Measurements from ENCODE around the gene NFIA. TPM values are rescaled to one million over a fixed set of nuclear protein-coding genes. Genes with fewer than 3 reads are reported as not detected.

Gene NFIA
- total RNA-seq, 1 donor from 2014 or later, result 1.2 TPM

- no peaks in the 10 kb centered on the region for H3K9me3 Mint-ChIP-seq (ENCODE audit: low read depth)
- TF ChIP-seq CTCF (IDR thresholded peaks at IDR 0.05; ENCODE audit: unreplicated experiment), result no peak
- H3K4me3 Mint-ChIP-seq (ENCODE audit: low read depth), result no peak overlapping the region
- peaks cover 10% of the 10 kb centered on the region for H3K4me1 Mint-ChIP-seq (ENCODE audit: low read depth)
- no peak overlapping the region for H3K27ac Mint-ChIP-seq
- DNase-seq (ENCODE audit: low spot score, unreplicated experiment), result no peak
- peaks cover 13% of the 10 kb centered on the region for H3K27me3 Mint-ChIP-seq
- H3K36me3 Mint-ChIP-seq (ENCODE audit: insufficient read depth), result no peaks in the 10 kb centered on the region
Observed at GRCh38 chr1:61330571-61330970, 248.2 kb downstream of the NFIA start.

- no peak overlapping the region for H3K27ac Mint-ChIP-seq
- peaks cover 18% of the 10 kb centered on the region for H3K4me1 Mint-ChIP-seq (ENCODE audit: low read depth)
- no peak overlapping the region for H3K4me3 Mint-ChIP-seq (ENCODE audit: low read depth)
- peaks cover 6% of the 10 kb centered on the region for H3K27me3 Mint-ChIP-seq
- no peak for TF ChIP-seq CTCF (IDR thresholded peaks at IDR 0.05; ENCODE audit: unreplicated experiment)
- H3K36me3 Mint-ChIP-seq (ENCODE audit: insufficient read depth), result no peaks in the 10 kb centered on the region
- no peaks in the 10 kb centered on the region for H3K9me3 Mint-ChIP-seq (ENCODE audit: low read depth)
- DNase-seq (ENCODE audit: low spot score, unreplicated experiment), result no peak
Observed at GRCh38 chr1:61332196-61332753, 249.9 kb downstream of the NFIA start.

GRCh38 chr1:61332796-61333195, 250.4 kb downstream of the NFIA start:
- Mint-ChIP-seq H3K27ac (no peak overlapping the region), H3K4me1 (ENCODE audit: low read depth) (peaks cover 23% of the 10 kb centered on the region), H3K9me3 (ENCODE audit: low read depth) (no peaks in the 10 kb centered on the region), H3K36me3 (ENCODE audit: insufficient read depth) (no peaks in the 10 kb centered on the region), H3K4me3 (ENCODE audit: low read depth) (no peak overlapping the region), H3K27me3 (peaks cover 6% of the 10 kb centered on the region)
- no peak for TF ChIP-seq CTCF (IDR thresholded peaks at IDR 0.05; ENCODE audit: unreplicated experiment)
- DNase-seq (ENCODE audit: low spot score, unreplicated experiment), result no peak

DNA sequence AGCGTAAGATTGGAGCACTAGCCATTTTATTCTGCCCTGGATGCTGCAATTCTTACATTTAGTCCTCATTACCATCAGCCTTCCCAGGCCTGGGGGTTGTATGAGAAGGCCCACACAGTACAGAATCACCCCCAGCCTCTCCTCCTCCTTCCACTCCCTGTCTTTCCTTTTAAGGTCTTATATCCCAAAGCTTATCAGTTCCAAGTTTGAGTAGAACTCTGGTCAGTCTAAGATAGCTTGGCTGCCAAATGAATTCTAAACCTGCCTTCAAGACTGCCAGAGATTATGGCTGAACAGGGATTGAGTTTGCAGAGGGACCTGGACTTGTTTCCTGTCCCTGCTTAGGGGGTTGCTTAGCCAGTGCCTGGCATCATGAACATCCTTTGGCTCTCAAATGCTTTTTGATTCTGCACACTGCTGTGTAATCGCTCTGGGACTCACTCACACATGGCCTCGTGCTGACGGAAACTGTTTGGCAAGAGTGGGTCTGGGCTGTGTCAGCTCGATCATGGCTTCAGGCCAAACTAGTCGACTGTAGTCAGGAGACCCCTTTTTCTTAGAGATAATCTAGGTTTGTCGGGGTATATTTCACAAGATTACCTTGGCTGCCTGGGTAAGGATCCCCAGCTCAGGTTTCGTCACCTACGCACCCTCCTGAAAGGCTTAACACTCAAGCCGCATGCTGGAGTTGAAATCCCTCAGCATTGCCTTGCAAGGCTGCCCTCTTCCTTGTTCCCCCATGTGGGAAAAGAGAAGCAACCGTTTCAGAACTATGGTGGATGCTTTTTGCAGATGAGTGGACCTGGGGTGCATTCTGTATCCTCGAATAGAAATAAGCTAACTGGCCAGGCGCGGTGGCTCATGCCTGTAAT, 252.6 kb downstream of the NFIA start:
- Mint-ChIP-seq H3K9me3 (ENCODE audit: low read depth) (no peaks in the 10 kb centered on the region), H3K36me3 (ENCODE audit: insufficient read depth) (no peaks in the 10 kb centered on the region), H3K27me3 (peaks cover 1% of the 10 kb centered on the region), H3K27ac (no peak overlapping the region), H3K4me1 (ENCODE audit: low read depth) (peaks cover 39% of the 10 kb centered on the region), H3K4me3 (ENCODE audit: low read depth) (no peak overlapping the region)
- DNase-seq (ENCODE audit: low spot score, unreplicated experiment), result no peak
- TF ChIP-seq CTCF (IDR thresholded peaks at IDR 0.05; ENCODE audit: unreplicated experiment), result no peak

GRCh38 chr1:61337037-61337436, 254.7 kb downstream of the NFIA start:
- H3K36me3 Mint-ChIP-seq (ENCODE audit: insufficient read depth), result no peaks in the 10 kb centered on the region
- TF ChIP-seq CTCF (IDR thresholded peaks at IDR 0.05; ENCODE audit: unreplicated experiment), result no peak
- H3K27ac Mint-ChIP-seq, result peak overlapping the region; percentile 99
- H3K9me3 Mint-ChIP-seq (ENCODE audit: low read depth), result no peaks in the 10 kb centered on the region
- DNase-seq (ENCODE audit: low spot score, unreplicated experiment), result no peak
- no peaks in the 10 kb centered on the region for H3K27me3 Mint-ChIP-seq
- peaks cover 37% of the 10 kb centered on the region for H3K4me1 Mint-ChIP-seq (ENCODE audit: low read depth)
- H3K4me3 Mint-ChIP-seq (ENCODE audit: low read depth), result no peak overlapping the region

Measured in progenitor cell of endocrine pancreas (in vitro differentiated cells).